HepG2 (cell line): ENCODE data around the gene HERPUD2. TPM values are rescaled to one million over a fixed set of nuclear protein-coding genes. Genes with fewer than 3 reads are reported as not detected.

Experiments
- CEBPG ChIP-seq: IDR thresholded peaks from 2 replicates; pipeline ENCODE4 v1.6.1; 2016
- FOXO1 ChIP-seq: sonication (generic); formaldehyde crosslinking; IDR thresholded peaks from 2 replicates; pipeline ENCODE4 v1.4.0; 2020; ENCODE audit warnings: missing genetic modification reagents
- MXD4 ChIP-seq: IDR thresholded peaks from 2 replicates; pipeline ENCODE4 v1.6.1; 2016; ENCODE audit warnings: mild to moderate bottlenecking, missing biosample characterization, missing genetic modification reagents
- SAP130 ChIP-seq: IDR thresholded peaks from 2 replicates; pipeline ENCODE4 v1.6.1; 2016; ENCODE audit warnings: low read depth
- SKIL ChIP-seq: sonication (generic); formaldehyde crosslinking; IDR thresholded peaks from 2 replicates; pipeline ENCODE4 v1.8.0; 2022; ENCODE audit warnings: missing genetic modification reagents, mild to moderate bottlenecking, moderate library complexity, borderline replicate concordance
- SMC3 ChIP-seq: IDR thresholded peaks from 2 replicates; pipeline ENCODE4 v1.6.1; 2011; ENCODE audit warnings: low read length, improper control_type of control experiment
- STAG1 ChIP-seq: sonication (generic); formaldehyde crosslinking; IDR thresholded peaks from 2 replicates; pipeline ENCODE4 v1.4.0; 2020; ENCODE audit warnings: missing genetic modification reagents
- ZFY ChIP-seq: sonication (generic); formaldehyde crosslinking; IDR thresholded peaks from 2 replicates; pipeline ENCODE4 v1.4.0; 2020; ENCODE audit warnings: missing genetic modification reagents
- ZNF546 ChIP-seq: sonication (generic); formaldehyde crosslinking; conservative IDR thresholded peaks from 2 replicates; pipeline ENCODE4 v1.8.1; 2023; ENCODE audit warnings: mild to moderate bottlenecking, missing genetic modification reagents
- ZNF687 ChIP-seq: sonication (generic); formaldehyde crosslinking; IDR thresholded peaks from 2 replicates; pipeline ENCODE4 v1.5.1; 2020; ENCODE audit warnings: mild to moderate bottlenecking, missing genetic modification reagents, moderate library complexity
- polyA plus RNA-seq, 8 experiments: library from polyadenylated mRNA; depleted of rRNA in 3 of 8; stranded (reverse) in 7 of 8; unstranded in 1 of 8; fragments of >200 nt; fragmentation: Illumina TruSeq in 4 of 8; extraction: Trizol in 4 of 8; gene quantifications; 2 replicates each; pipeline versions ENCODE4 v1.2.1 to v1.2.3, GENCODE V29; 2011 to 2016; ENCODE audit warnings: low read depth in 4 of 8, missing spikeins in 1 of 8, mixed read lengths in 1 of 8; ENCODE audit not compliant: insufficient read depth in 1 of 8
- total RNA-seq, 5 experiments: library from RNA; depleted of rRNA; stranded (reverse); fragments of >200 nt; fragmentation: Illumina TruSeq; extraction: Trizol; gene quantifications; 2 replicates each; pipeline ENCODE4 v1.2.3, GENCODE V29; 2016; ENCODE audit warnings: low read depth in 1 of 5
- TF ChIP-seq, protein P1 (sequence below): sonication (generic); formaldehyde crosslinking; IDR thresholded peaks from 2 replicates; pipeline ENCODE4 v1.5.0; 2020; ENCODE audit warnings: mild to moderate bottlenecking, missing genetic modification reagents, moderate library complexity

The HERPUD2 gene
- total and polyA plus RNA-seq, 2 of the 13 experiments (the other 11 are each of a cell fraction or from before 2014, with no cell fraction given): 10.7 to 38.6 TPM

DNA sequence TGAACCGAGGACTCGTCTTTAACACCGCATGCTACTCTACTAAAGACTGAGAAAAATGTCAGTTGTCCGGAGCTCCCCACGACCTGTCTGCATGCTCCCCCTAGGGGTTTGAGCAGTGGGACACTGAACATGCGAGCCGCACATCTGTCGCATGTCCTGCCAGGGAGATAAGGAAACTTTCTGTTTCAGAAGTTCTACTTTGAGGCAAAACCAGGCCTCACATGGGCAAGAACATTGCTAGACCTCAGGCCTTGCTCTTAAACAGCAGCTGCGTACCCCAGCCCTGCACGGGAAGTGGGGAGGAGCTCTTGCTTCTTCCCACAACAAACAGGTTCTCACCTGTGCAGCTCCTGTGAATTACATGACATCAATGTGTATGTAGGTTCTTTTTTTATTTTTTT, 30.3 kb upstream of the HERPUD2 start (continued):
- TF ChIP-seq SAP130 (CRISPR knock-in tag): 0 out of 2 replicates have a peak, but pooled peaks have one; percentile 9
- TF ChIP-seq ZFY: 0 out of 2 replicates have a peak, but pooled peaks have one; percentile 24
- TF ChIP-seq, protein P1, sequence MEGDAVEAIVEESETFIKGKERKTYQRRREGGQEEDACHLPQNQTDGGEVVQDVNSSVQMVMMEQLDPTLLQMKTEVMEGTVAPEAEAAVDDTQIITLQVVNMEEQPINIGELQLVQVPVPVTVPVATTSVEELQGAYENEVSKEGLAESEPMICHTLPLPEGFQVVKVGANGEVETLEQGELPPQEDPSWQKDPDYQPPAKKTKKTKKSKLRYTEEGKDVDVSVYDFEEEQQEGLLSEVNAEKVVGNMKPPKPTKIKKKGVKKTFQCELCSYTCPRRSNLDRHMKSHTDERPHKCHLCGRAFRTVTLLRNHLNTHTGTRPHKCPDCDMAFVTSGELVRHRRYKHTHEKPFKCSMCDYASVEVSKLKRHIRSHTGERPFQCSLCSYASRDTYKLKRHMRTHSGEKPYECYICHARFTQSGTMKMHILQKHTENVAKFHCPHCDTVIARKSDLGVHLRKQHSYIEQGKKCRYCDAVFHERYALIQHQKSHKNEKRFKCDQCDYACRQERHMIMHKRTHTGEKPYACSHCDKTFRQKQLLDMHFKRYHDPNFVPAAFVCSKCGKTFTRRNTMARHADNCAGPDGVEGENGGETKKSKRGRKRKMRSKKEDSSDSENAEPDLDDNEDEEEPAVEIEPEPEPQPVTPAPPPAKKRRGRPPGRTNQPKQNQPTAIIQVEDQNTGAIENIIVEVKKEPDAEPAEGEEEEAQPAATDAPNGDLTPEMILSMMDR (CRISPR knock-in tag): peak; percentile 67
- no peak for TF ChIP-seq SKIL
- TF ChIP-seq FOXO1 (CRISPR knock-in tag): no peak
- TF ChIP-seq MXD4 (CRISPR knock-in tag): no peak
- TF ChIP-seq ZNF687 (CRISPR knock-in tag): peak; percentile 41; the same call in 1 of the 2 replicates
- TF ChIP-seq SMC3: peak; percentile 25; the same call in 1 of the 2 replicates
- peak; percentile 25; the same call in 1 of the 2 replicates for TF ChIP-seq STAG1 (CRISPR knock-in tag)
- TF ChIP-seq ZNF546 (CRISPR knock-in tag): 0 out of 2 replicates have a peak, but pooled peaks have one; percentile 37
- TF ChIP-seq CEBPG (CRISPR knock-in tag): no peak
